OCI-LY1 (cell line): Measurements from ENCODE around the gene FOXD4.
"Not testable (repeated sequence)": the region's sequence is repeated elsewhere in the genome, so short reads cannot be mapped to it uniquely, and the experiment has no call there.

Experiments
- CTCF ChIP-seq: fragments of 200-600 bp; sonication (generic), shearing (Covaris generic); IDR thresholded peaks from 2 replicates; pipeline ENCODE4 v1.5.1; 2017; ENCODE audit warnings: mild to moderate bottlenecking, antibody characterized with exemption, low read length, moderate library complexity, mixed read lengths
- EZH2 ChIP-seq: fragments of 200-600 bp; sonication (generic), shearing (Covaris generic); IDR thresholded peaks from 2 replicates; pipeline ENCODE4 v1.8.0; 2017; ENCODE audit warnings: borderline replicate concordance, mixed run types, mild to moderate bottlenecking, antibody characterized with exemption, low read length, moderate library complexity, mixed read lengths

GRCh38 chr9:139880-140279 lies 21.7 kb upstream of the FOXD4 start:
- not testable (repeated sequence) for TF ChIP-seq CTCF, EZH2
